Right renal cortex interstitium (tissue), 3 donors: ENCODE data around the gene UNC13B. TPM values are rescaled to one million over a fixed set of nuclear protein-coding genes. Genes with fewer than 3 reads are reported as not detected.
"Not testable (repeated sequence)": the region's sequence is repeated elsewhere in the genome, so short reads cannot be mapped to it uniquely, and the experiment has no call there.

Source experiments
- DNase-seq, 3 donors: peaks; one replicate each; pipeline ENCODE4 v3.0.0-alpha.2; 2013; ENCODE audit warnings: low read depth in 3 of 3, low spot score in 2 of 3
- polyA plus RNA-seq, 3 donors: library from polyadenylated mRNA; unstranded; fragments of 120-200 nt; gene quantifications; one replicate each; pipeline ENCODE4 v1.2.1, GENCODE V29; 2013; ENCODE audit not compliant: insufficient read length in 3 of 3

Gene UNC13B
- polyA plus RNA-seq, 3 donors: 27.7 to 30.3 (median 28.6) TPM

DNA sequence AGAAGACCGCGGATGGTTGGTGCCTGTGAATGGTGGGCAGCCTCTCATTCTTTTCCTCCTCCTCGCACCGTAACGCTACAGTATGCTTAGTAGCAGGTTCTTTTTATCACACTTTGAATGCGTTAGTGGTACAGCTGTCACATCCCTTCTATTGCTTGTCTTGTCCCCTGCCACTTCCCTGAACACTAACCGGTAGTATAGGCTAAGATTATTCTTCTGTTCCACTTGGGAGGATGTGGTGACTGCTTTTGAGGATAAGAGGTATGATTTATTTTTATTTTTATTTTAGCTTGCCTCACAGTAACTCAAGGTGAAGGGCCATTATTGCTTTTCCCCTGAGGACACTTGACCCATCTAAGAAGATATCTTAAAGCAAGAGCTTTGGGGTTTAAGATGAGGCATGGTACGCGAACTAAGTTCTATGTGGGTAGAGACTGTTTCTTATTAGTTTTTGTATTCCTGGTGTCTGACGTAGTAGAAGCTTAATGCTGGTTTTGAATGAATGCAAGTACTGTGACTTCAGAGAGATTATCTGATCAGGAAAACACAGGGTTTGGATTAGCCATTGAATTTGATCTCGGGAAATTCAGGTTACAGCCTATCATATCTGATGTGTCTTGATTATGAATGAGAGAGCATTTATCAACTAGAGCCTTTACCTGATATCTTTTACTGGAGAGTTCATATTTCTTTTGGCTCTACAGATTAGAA is 951 bp downstream of the UNC13B start:
- DNase-seq: peak; percentile 3 to 33 (median 19)

- no peak for DNase-seq
Measured at GRCh38 chr9:35163413-35163812, 1.6 kb downstream of the UNC13B start.

GRCh38 chr9:35164711-35165110 is 2.9 kb downstream of the UNC13B start:
- DNase-seq: no peak

DNA sequence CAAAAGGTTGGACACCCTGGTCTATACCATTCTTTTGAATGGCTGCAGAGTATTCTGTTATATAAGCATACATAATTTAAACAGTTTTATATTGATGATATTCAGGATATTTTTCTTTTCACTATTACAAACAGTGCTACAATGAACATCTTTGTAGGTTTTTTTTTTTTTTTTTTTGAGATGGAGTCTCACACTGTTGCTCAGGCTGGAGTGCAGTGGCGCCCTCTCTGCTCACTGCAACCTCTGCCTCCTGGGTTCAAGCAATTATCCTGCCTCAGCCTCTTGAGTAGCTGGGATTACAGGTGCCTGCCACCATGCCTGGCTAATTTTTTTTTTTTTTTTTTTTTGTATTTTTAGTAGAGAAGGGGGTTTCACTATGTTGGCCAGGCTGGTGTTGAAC is 5.6 kb downstream of the UNC13B start:
- DNase-seq: not testable (repeated sequence)

GRCh38 chr9:35168963-35169362 is 7.2 kb downstream of the UNC13B start:
- no peak for DNase-seq

DNA sequence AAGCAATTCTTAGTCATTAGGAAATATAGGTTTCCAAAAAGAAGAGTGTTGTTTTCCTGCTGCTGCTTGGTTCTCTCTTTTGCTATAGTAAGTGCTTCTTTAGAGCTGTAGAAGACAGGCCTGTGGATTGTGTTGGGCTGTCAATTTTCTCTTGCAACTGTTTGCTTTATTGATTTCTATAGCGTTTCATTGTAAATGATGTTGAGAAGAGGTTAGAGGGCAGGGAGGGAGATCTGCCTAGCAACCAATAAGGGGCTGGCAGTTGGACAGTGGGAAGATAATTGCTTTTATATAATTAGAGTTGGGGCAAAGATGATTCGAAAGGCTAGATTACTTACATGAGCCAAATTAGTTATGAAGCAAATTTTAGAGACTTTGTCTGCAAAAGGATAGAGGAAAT is 11.1 kb downstream of the UNC13B start:
- DNase-seq: no peak

- no peak for DNase-seq
Measured at GRCh38 chr9:35177520-35177919, 15.7 kb downstream of the UNC13B start.

DNA sequence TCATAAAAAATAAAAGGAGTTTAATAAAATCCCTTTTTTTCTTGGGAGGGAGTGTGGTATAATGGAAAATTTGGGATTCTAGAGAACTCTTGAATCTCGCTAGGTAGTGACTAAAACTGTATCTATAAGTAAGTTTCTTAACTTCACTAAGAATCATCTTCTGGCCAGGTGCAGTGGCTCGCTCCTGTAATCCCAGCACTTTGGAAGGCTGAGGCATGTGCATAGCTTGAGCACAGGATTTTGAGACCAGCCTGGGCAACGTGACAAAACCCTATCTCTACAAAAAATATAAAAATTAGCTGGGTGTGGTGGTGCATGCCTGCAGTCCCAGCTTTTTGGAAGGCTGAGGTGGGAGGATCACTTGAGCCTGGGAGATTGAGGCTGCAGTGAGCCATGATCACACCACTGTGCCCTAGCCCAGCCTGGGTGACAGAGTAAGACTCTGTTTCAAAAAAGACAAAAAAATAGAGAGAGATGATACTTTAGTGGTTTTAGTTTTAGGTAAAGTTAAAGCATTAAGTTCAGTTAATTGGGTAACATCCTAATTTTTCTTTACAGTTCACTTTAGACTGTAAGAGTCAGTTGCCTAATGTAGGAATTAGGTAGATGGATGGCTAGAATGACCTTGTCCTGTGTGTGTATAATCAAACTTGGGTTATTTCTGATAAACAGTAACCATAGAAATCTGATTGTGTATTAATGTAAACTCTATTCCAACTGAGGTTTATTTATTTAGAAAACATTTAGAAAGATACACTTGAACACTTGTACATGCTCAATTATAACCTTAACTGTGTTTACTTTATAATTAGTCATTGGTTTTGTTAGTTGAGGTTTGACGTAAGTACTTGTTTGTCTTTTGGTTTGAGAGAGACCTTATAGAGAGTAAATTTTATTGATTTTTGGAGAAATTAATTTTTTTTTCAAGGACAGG is 17.8 kb downstream of the UNC13B start:
- no peak for DNase-seq

- no peak for DNase-seq
Measured at GRCh38 chr9:35180801-35181200, 19.0 kb downstream of the UNC13B start.

- not testable (repeated sequence) for DNase-seq
Measured at GRCh38 chr9:35182401-35182800, 20.6 kb downstream of the UNC13B start.

DNA sequence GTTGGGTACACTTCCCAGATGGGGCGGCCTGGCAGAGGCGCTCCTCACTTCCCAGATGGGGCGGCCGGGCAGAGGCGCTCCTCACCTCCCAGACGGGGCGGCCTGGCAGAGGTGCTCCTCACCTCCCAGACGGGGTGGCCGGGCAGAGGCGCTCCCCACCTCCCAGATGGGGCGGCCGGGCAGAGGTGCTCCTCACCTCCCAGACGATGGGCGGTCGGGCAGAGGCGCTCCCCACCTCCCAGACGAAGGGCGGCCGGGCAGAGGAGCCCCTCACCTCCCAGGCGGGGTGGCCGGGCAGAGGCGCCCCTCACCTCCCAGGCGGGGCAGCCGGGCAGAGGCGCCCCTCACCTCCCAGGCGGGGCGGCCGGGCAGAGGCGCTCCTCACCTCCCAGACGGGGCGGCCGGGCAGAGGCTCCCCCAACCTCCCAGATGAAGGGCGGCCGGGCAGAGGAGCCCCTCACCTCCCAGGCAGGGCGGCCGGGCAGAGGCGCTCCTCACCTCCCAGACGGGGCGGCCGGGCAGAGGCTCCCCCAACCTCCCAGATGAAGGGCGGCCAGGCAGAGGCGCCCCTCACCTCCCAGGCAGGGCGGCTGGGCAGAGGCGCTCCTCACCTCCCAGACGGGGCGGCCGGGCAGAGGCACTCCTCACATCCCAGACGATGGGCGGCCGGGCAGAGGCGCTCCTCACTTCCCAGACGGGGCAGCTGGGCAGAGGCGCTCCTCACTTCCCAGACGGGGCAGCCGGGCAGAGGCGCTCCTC is 21.4 kb downstream of the UNC13B start:
- not testable (repeated sequence) for DNase-seq

- not testable (repeated sequence) for DNase-seq
Measured at GRCh38 chr9:35183755-35184480, 22.1 kb downstream of the UNC13B start.

GRCh38 chr9:35186524-35186923 is 24.7 kb downstream of the UNC13B start:
- DNase-seq: no peak

DNA sequence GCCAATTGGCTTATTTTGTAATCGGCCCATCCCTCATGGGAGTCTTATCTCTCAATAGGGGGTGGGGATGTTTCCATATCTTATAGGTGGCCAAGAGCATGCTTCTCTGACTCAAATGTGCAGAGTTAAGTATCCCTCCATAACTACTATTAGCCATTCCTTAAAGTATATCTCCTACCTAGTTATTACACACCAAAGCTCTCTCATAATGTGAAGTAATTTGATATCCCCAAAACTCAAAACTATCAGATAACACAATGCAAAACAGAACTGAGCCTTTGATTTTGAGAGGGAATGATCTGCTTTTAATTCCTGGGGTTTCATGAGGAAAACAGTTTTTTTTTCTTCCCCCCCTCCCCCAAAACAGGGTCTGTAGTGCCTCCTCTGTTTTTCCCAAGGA is 28.4 kb downstream of the UNC13B start:
- no peak for DNase-seq

DNA sequence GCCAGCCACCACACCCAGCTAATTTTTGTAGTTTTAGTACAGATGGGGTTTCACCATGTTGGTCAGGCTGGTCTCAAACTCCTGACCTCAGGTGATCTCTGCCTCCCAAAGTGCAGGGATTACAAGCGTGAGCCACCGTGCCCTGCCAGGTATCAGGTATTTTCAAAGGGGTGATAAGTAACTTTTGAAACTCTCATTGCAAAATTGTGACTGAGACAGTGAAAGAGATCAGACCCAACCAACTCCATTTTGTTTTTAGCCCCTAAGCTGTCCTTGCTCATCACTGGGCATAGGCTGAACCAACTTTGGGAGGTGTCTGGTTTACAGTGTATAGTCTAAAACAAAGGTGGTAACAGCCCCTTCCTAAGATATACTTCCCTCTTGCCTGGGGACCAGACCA is 29.3 kb downstream of the UNC13B start:
- DNase-seq: no peak

DNA sequence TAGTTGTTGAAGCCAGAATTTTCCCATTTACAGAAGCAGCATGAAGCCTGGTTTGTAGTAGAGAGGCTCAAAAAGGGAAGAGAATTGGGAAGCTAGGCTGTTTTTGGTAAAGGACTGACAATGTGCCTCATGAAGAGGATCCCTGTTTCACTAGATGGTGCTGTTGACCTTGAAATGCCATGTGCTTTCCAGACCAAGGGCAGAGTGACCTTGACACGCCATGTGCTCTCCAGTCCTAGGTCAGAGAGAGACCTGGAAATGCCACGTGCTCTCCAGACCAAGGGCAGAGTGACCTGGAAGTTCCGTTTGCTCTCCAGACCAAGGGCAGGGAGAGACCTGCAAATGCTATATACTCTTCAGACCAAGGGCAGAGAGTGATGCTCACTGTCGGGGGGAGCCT is 32.0 kb downstream of the UNC13B start:
- no peak for DNase-seq

- DNase-seq: no peak
Measured at GRCh38 chr9:35195683-35196082, 33.9 kb downstream of the UNC13B start.

DNA sequence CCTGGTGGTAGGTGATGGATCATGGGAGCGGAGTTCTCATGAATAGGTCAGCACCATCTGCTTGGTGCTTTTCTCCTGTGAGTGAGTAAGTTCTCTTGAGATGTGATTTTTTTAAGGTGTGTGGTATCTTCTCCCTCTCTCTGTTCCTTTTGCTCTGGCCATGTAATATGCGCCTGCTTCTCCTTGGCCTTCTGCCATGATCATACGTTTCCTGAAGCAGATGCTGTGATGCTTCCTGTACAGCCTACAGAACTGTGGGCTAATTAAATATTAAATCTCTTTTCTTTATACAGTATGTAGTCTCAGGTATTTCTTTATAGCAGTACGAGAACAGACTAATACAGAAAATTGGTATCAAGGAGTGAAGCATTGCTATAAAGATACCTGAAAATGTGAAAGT is 36.4 kb downstream of the UNC13B start:
- no peak for DNase-seq

DNA sequence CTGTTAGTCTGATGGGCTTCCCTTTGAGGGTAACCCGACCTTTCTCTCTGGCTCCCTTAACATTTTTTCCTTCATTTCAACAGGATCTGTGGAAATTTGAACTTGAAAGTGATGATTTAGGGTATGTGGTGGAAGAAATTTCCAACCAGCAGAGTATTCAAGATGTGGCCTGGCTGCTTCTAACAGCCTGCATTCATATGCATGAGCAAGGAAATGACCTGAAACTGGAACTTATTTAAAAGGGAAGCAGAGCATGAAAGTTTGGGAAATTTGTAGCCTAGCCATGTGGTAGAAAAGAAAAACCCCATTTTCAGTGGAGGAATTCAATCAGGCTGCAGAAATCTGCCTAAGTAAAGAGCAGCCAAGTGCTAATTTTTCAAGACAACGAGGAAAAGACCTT is 41.7 kb downstream of the UNC13B start:
- DNase-seq: no peak

DNA sequence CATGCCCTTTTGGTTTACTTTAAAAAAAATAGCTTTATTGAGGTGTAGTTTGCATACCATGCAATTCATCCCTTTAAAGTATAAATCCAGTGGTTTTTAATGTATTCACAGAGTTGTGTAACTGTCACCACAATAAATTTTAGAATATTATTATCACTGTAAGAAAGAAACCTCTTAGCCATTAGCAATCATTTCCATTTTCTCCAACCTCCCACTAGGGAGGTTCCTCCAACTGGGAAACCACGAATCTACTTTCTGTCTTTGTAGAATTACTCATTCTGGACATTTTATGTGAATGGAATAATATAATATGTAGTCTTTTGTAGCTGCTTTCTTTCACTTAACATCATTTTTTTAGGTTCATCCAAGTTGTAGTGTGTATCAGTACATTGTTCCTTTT is 43.5 kb downstream of the UNC13B start:
- no peak for DNase-seq

DNA sequence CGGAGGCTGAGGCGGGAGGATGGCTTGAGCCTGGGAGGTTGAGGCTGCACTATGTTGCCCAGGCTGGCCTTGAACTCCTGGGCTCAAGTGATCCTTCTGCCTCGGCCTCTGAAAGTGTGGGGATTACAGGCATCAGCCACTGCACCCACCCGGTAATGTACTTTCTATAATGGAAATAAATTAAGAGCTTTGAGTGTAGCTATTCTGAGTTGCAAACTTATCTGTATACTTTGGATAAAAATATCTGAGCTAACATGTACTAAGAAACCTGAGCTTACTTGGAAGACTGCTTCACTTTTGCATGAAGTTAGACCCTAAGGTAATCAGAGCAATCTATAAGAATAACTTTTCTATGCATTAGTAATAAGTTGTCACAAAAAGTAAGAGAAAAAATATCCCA is 50.0 kb downstream of the UNC13B start:
- no peak for DNase-seq
